Measurements from ENCODE around the gene GBF1.

GRCh38 chr10:102327002-102327401 lies 81.7 kb downstream of the GBF1 start:
- TF ChIP-seq TEAD4 (IDR thresholded peaks at IDR 0.05; ENCODE audit: borderline replicate concordance, insufficient read depth) (no peak), GATA2 (CRISPR knock-in tag; IDR thresholded peaks at IDR 0.05) (no peak), MAX (IDR thresholded peaks at IDR 0.05; ENCODE audit: low read depth) (no peak), EP300 (IDR thresholded peaks at IDR 0.05; ENCODE audit: borderline replicate concordance in 1 of 2, low read depth in 1 of 2, low read length in 1 of 2) (no peak), CTCF (IDR thresholded peaks at IDR 0.05) (no peak), RFX5 (IDR thresholded peaks at IDR 0.05; ENCODE audit: low read length) (no peak), POLR2AphosphoS5 (IDR thresholded peaks at IDR 0.05; ENCODE audit: low read depth, low read length) (no peak), CHD2 (IDR thresholded peaks at IDR 0.05; ENCODE audit: low read length, partially characterized antibody) (no peak), YY1 (IDR thresholded peaks at IDR 0.05; ENCODE audit: low read depth) (no peak), USF2 (IDR thresholded peaks at IDR 0.05; ENCODE audit: borderline replicate concordance, low read depth, low read length) (no peak)
